MM.1S (cell line): Measurements from ENCODE around the gene NUP188.

Source experiments
- DNase-seq: peaks from one replicate; pipeline ENCODE4 v3.0.0-alpha.2; 2015
- H2AFZ ChIP-seq: fragments of 300-600 bp; sonication (generic); 2 replicates; pipeline ENCODE4 v1.6.0; 2016; ENCODE audit warnings: antibody characterized with exemption, low read length
- H3F3A ChIP-seq: fragments of 300-600 bp; sonication (generic); 2 replicates; pipeline ENCODE4 v1.6.1; 2016; ENCODE audit warnings: mild to moderate bottlenecking, antibody characterized with exemption, low read length, moderate library complexity, mixed read lengths; ENCODE audit not compliant: insufficient read depth
- H3K27ac ChIP-seq: fragments of 300-600 bp; sonication (generic); 2 replicates; pipeline ENCODE4 v1.5.1; 2016; ENCODE audit warnings: mild to moderate bottlenecking, low read length
- H3K27me3 ChIP-seq: fragments of 300-600 bp; sonication (generic); replicated peaks from 2 replicates; pipeline ENCODE4 v1.6.0; 2016; ENCODE audit warnings: low read length; ENCODE audit not compliant: insufficient read depth
- H3K36me3 ChIP-seq: fragments of 300-600 bp; sonication (generic); replicated peaks from 2 replicates; pipeline ENCODE4 v1.6.1; 2016; ENCODE audit warnings: mild to moderate bottlenecking, low read length, mixed read lengths; ENCODE audit not compliant: insufficient read depth
- H3K4me1 ChIP-seq: fragments of 300-600 bp; sonication (generic); 2 replicates; pipeline ENCODE4 v1.6.1; 2016; ENCODE audit warnings: low read length, mixed read lengths
- H3K4me2 ChIP-seq: fragments of 300-600 bp; sonication (generic); 2 replicates; pipeline ENCODE4 v1.6.0; 2016; ENCODE audit warnings: low read depth, low read length
- H3K4me3 ChIP-seq: fragments of 300-600 bp; sonication (generic); 2 replicates; pipeline ENCODE4 v1.5.1; 2016; ENCODE audit warnings: low read length, mixed read lengths
- H3K79me2 ChIP-seq: fragments of 300-600 bp; sonication (generic); 2 replicates; pipeline ENCODE4 v1.6.1; 2016; ENCODE audit warnings: mixed run types, low read length, mixed read lengths
- H3K9ac ChIP-seq: fragments of 300-600 bp; sonication (generic); 2 replicates; pipeline ENCODE4 v1.6.1; 2016; ENCODE audit warnings: low read length, mixed read lengths
- H3K9me2 ChIP-seq: fragments of 300-600 bp; sonication (generic); replicated peaks from 2 replicates; pipeline ENCODE4 v1.6.1; 2016; ENCODE audit warnings: mild to moderate bottlenecking, low read length, mixed read lengths; ENCODE audit not compliant: insufficient read depth
- H3K9me3 ChIP-seq: fragments of 300-600 bp; sonication (generic); replicated peaks from 2 replicates; pipeline ENCODE4 v1.6.1; 2016; ENCODE audit warnings: mild to moderate bottlenecking, low read length, mixed read lengths; ENCODE audit not compliant: insufficient read depth
- H4K20me1 ChIP-seq: fragments of 300-600 bp; sonication (generic); 2 replicates; pipeline ENCODE4 v1.6.1; 2016; ENCODE audit warnings: mild to moderate bottlenecking, low read length, moderate library complexity, mixed read lengths; ENCODE audit not compliant: insufficient read depth
- EZH2 ChIP-seq: fragments of 300-600 bp; sonication (generic); optimal IDR thresholded peaks from 2 replicates; pipeline ENCODE3; 2017; ENCODE audit warnings: low read depth, mild to moderate bottlenecking, antibody characterized with exemption, low read length, mixed read lengths
- EZH2phosphoT487 ChIP-seq: fragments of 300-600 bp; sonication (generic); IDR thresholded peaks from 2 replicates; pipeline ENCODE4 v1.6.1; 2018; ENCODE audit warnings: antibody characterized with exemption, low read length
- TF ChIP-seq, protein P1 (sequence below): fragments of 300-600 bp; sonication (generic); IDR thresholded peaks from 2 replicates; pipeline ENCODE4 v1.5.1; 2016; ENCODE audit warnings: antibody characterized with exemption, low read length, mixed read lengths

NUP188 gene

DNA sequence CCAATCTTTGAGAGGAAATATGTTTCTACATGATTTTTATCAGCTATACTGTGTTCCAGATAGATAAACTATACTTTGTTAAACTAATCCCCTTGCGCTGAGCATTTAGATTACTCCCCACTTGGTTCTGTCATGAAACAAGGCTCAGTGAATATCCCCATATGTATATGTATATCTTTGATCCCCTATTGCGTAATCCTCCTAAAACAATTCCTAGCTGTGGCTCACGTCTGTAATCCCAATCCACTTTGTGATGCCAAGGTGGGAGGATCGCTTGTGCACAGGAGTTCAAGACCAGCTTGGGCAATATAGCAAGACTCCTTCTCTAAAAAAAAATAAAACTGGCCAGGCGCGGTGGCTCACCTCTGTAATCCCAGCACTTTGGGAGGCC is 24.0 kb upstream of the NUP188 start:
- Histone ChIP-seq H3K27me3 (no peaks in the 10 kb centered on the region), H3K9me2 (no peaks in the 10 kb centered on the region), H3K4me3 (no peak overlapping the region), H3K27ac (no peak overlapping the region), H3K9ac (no peak overlapping the region), H3K9me3 (no peaks in the 10 kb centered on the region), H3K4me1 (no peaks in the 10 kb centered on the region), H3K4me2 (no peak overlapping the region), H3K79me2 (no peaks in the 10 kb centered on the region), H4K20me1 (no peaks in the 10 kb centered on the region), H3F3A (no peaks in the 10 kb centered on the region), H3K36me3 (no peaks in the 10 kb centered on the region), H2AFZ (no peak overlapping the region)
- DNase-seq = no peak
- no peak for TF ChIP-seq EZH2phosphoT487
- no peak for TF ChIP-seq EZH2

DNA sequence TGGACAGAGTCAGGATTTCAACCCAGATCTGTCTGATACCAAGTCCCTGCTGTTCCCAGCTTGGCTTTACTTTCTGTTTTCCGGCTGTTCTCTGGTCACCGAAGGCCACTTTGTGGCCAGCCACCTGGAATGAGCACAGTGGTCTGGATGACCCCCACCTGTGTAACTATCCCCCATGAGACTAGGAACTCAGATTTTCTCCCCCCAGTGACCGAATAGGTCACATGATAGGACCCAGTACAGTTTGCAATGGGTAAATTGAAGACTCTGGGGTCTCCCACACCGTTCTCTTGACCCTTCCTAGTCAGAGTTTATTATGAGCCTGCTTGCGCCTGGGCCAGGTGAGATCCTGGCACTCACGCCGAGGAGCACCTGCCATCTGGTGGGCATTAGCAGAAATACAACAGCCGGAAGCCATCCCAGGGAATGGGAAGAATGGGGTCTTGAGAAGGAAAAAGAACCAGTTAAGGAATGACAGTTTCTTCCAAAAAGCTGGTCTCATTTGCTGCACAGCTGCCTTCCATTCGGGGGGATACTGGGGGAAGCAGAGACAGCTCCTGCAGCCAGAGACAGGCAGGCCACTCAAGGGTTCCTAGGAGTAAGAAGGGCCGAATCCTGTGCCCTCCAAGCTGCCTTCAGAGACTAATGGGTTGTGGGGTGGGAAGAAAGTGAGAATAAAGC is 19.6 kb upstream of the NUP188 start:
- Histone ChIP-seq H3K79me2 (no peaks in the 10 kb centered on the region), H3K4me1 (no peaks in the 10 kb centered on the region), H3K9ac (no peak overlapping the region), H3K27me3 (no peaks in the 10 kb centered on the region), H3F3A (no peaks in the 10 kb centered on the region), H3K36me3 (no peaks in the 10 kb centered on the region), H2AFZ (peak overlapping the region; percentile 49), H3K4me3 (no peak overlapping the region), H4K20me1 (no peaks in the 10 kb centered on the region), H3K9me2 (no peaks in the 10 kb centered on the region), H3K9me3 (no peaks in the 10 kb centered on the region), H3K4me2 (no peak overlapping the region), H3K27ac (no peak overlapping the region)
- DNase-seq = peak; percentile 38
- TF ChIP-seq, protein P1, sequence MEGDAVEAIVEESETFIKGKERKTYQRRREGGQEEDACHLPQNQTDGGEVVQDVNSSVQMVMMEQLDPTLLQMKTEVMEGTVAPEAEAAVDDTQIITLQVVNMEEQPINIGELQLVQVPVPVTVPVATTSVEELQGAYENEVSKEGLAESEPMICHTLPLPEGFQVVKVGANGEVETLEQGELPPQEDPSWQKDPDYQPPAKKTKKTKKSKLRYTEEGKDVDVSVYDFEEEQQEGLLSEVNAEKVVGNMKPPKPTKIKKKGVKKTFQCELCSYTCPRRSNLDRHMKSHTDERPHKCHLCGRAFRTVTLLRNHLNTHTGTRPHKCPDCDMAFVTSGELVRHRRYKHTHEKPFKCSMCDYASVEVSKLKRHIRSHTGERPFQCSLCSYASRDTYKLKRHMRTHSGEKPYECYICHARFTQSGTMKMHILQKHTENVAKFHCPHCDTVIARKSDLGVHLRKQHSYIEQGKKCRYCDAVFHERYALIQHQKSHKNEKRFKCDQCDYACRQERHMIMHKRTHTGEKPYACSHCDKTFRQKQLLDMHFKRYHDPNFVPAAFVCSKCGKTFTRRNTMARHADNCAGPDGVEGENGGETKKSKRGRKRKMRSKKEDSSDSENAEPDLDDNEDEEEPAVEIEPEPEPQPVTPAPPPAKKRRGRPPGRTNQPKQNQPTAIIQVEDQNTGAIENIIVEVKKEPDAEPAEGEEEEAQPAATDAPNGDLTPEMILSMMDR = peak; percentile 92
- TF ChIP-seq EZH2phosphoT487 = no peak

DNA sequence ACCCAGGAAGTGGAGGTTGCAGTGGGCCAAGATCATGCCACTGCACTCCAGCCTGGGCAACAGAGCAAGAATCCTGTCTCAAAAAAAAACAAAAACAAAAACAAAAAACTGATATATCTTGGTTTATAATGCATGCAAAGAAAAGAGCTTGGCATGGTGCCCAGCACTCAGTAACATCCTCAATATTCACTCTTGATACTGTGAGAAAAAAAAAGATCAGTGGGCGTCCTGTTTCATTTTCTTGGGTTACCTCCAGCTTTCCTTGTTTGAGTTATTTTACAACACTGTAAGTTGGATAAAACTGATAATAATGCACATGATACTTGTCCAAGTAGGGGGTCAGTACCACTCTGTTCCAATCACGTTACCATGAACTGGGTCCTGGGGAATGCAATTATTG is 18.9 kb upstream of the NUP188 start:
- Histone ChIP-seq H3K9ac (no peak overlapping the region), H4K20me1 (no peaks in the 10 kb centered on the region), H3K4me3 (no peak overlapping the region), H3K9me2 (no peaks in the 10 kb centered on the region), H3K36me3 (no peaks in the 10 kb centered on the region), H3K4me1 (no peaks in the 10 kb centered on the region), H3F3A (no peaks in the 10 kb centered on the region), H3K9me3 (no peaks in the 10 kb centered on the region), H2AFZ (no peak overlapping the region), H3K27ac (no peak overlapping the region), H3K27me3 (no peaks in the 10 kb centered on the region), H3K79me2 (no peaks in the 10 kb centered on the region), H3K4me2 (no peak overlapping the region)
- no peak for DNase-seq
- TF ChIP-seq, protein P1 = no peak

DNA sequence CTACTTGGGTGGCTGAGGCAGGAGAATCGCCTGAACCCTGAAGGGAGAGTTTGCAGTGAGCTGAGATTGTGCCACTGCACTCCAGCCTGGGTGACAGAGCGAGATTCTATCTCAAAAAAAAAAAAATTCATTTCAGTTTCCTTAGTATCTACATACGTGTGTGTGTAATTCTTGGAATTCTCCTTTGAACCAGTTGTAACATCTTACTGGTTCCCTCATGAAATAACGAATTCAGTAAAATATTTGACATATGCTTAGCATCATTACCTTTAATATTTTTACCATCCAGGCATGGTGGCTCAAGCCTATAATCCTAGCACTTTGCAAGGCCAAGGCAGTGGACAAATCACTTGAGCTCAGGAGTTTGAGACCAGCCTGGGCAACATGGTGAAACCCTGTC is 17.9 kb upstream of the NUP188 start:
- H3K9me2 ChIP-seq = no peaks in the 10 kb centered on the region
- H3K4me3 ChIP-seq = no peak overlapping the region
- no peak for DNase-seq
- H3K9ac ChIP-seq = no peak overlapping the region
- TF ChIP-seq, protein P1 = no peak
- TF ChIP-seq EZH2 (no peak), EZH2phosphoT487 (no peak)
- no peaks in the 10 kb centered on the region for H3K27me3 ChIP-seq
- H3K4me1 ChIP-seq = no peaks in the 10 kb centered on the region
- H3K79me2 ChIP-seq = no peaks in the 10 kb centered on the region
- no peak overlapping the region for H3K4me2 ChIP-seq
- H3K27ac ChIP-seq = no peak overlapping the region
- H2AFZ ChIP-seq = no peak overlapping the region
- H3K9me3 ChIP-seq = no peaks in the 10 kb centered on the region
- no peaks in the 10 kb centered on the region for H3F3A ChIP-seq
- H3K36me3 ChIP-seq = no peaks in the 10 kb centered on the region
- no peaks in the 10 kb centered on the region for H4K20me1 ChIP-seq
